ENCODE results near the gene STRBP. TPM values are rescaled to one million over a fixed set of nuclear protein-coding genes. Genes with fewer than 3 reads are reported as not detected.

The STRBP gene
- total RNA-seq, 1 donor from 2014 or later, result 29.8 TPM

DNA sequence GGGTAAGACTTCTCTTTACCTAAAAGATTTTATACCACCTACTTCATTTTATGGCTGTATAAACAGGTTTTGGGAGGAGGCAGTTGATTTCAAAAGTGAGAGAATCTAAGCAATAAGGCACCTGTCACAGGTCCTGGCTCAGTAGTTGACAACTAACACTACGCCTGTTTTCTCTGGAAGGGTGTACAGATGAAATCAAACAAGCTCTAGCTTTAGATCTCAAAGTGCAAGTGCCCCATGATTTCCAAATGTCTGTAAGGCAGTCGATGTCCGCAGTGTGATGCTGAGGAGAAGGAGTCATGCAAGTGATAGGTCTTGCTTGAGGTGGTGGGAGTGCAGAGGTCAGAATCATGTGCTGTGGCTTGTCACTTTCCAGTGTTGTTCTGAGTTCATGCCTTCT lies 168.8 kb downstream of the STRBP start:
- DNase-seq (ENCODE audit: low spot score), result no peak

DNA sequence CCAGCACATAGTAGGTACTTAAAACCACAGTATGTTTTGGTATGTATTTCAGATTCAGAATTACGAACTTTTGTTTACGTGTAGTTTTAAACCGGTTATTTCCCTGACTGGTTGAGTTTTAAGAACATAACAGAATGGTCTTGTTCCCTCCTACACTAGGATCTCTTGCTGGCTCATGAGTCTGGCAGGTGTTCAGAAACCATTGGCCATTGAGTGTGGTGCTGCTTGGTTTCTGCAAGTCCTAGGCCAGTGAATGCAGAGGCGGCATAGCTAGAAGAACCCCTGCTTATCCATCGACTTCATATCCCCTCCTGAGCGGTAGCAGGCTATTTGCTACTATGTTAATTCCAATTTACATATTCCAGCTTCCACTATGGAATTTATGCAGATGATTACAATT lies 169.3 kb downstream of the STRBP start:
- DNase-seq (ENCODE audit: low spot score), result no peak

DNA sequence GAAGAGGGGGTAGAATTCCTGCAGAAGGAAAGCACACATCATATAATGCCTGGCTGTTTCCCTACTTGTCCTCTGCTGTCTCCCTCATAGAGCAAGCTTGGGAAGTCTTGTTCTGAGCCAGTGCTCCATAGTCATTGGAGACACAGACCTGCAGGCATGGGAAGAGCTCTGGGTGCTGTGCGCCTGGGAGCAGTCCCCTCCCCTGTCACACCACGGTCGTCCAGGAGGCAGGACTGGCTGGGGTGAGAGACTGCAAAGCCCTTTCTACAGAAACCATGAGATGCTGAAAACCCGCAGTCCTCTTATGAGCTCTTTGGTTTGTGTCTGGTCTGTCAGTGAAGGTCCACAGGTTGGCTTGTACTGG lies 170.3 kb downstream of the STRBP start:
- no peak for DNase-seq (ENCODE audit: low spot score)

DNA sequence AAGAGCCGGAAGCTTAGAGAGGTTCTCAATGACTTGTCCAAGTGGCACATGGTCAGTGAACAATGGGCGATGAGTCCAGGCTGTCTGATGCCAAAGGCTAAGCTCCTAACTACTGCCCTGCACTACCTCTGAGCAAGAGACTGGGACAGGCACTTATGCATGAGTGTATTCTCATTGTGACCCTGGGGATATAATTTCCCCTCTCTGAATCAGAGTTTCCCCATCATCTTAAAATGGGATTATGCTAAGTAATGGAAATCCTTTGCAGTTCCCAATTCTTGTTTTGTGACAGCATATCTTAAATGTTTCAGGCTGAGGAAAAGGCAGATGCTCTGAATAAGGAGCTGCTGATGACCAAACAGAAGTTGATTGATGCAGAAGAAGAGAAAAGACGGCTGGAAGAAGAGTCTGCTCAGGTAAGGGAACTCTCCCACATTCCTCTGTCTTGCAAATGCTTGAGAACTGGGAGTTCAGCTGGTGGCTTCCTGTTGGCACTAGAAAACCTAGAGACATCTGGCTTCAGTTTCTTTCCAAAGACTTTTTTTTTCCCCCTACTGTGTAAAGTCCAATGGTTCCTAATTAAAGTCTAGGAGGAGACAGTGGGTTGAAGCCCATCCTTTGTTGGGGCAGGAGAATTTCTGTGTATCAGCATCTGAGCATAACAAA lies 170.8 kb downstream of the STRBP start:
- no peak for DNase-seq (ENCODE audit: low spot score)

DNA sequence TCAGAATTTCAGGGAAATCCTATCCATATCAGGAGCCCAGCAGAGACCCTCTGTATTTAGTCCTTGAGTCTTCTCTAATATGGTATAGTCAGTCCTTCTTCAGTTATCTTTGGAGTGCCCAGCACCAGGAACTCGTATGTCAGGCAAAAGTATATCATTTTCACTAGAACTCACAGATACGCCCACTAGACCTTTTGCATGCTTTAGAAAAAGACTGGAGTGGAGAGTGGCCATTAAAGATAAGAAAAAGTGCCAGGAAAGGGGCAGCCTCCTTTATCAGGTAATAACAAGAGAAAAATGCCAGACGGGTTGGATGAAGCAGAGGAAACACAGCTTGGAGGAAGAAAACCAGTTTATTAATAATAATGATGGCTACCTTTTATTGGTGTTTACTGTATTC lies 171.4 kb downstream of the STRBP start:
- DNase-seq (ENCODE audit: low spot score), result no peak

DNA sequence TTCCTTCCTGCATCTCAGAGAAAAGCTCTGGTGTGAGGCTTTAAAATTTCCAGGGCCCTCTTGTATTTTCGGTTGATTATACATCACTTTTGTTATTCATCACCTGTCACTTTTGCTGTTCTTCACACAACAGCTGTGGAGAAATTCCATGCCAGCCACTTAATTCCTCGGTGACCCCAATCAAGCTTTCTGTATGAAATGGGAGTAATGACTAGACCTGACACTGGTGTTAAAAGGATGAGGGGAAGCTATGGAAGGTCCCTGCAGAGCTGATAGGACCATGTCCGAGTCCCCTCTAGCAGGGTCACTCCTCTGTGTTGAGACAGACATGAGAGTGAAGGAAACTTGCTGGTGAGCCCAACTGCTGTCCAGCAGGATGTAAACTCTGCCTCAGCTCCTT lies 175.2 kb downstream of the STRBP start:
- no peak for DNase-seq (ENCODE audit: low spot score)

DNA sequence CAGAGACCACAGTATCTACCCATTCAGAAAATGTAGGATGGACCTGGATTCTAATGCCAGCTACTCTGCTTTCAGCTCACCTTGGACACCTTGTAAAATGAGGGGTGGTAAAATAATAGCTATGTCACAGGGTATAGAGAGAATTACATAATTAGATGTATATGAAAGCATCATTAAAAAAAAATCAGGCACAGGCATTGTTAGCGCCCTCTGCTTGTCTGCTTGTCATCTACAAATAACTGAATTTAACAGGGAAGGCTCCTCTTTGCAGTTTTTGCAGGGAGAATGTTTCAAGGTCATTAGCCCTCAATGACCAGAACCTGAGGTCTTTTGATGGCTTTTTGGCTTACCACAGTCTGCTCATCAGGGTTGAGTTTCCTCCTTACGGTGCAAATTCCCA lies 176.9 kb downstream of the STRBP start:
- no peak for DNase-seq (ENCODE audit: low spot score)

DNA sequence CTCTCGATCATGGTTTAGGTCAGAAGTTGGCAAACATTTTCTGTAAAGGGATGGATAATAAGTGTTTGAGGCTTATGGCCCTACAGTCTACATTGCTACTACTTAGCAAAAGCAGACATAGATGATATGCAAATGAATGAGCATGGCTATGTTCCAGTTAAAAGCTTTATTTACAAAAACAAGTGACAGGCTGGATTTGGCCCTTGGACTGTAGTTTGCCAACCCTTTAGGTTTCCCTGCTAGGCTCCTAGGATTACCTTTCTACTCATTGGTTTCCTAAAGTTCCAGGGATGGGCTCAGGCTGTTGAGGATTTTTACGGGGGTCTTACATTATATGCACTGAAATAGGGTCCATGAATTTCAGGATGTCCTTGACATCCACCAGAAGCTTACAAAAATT lies 177.4 kb downstream of the STRBP start:
- DNase-seq (ENCODE audit: low spot score), result no peak

DNA sequence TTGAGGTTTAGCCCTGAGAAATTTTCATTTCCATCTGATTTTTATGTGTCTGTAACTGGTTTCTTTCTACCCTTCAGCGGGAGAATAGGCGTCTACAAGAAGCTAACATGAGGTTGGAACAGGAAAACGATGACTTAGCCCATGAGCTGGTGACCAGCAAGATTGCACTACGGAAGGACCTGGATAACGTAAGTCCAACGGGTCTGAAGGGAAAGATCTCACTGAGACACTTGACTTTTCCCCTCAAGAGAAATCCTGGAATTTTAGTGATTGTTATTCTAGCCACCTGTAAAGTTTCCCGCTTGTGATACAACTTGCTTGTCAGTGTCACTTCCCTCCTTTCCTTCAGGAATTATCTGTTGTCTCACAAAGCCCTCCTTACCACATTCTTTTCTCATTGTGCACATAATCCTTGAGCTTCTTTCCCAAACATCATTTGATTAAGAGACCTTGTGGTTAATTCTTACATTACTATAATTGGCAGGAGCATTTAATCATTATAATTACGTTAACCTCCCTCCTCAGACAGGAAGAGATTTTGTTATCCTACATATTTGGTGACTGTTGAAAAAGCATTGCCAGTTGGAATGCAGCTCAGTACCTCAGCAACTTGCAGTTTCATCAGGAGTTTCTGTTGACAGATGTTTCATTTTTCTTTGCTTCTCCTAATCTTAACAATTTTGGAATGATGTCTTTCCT lies 178.0 kb downstream of the STRBP start:
- no peak for DNase-seq (ENCODE audit: low spot score)

DNA sequence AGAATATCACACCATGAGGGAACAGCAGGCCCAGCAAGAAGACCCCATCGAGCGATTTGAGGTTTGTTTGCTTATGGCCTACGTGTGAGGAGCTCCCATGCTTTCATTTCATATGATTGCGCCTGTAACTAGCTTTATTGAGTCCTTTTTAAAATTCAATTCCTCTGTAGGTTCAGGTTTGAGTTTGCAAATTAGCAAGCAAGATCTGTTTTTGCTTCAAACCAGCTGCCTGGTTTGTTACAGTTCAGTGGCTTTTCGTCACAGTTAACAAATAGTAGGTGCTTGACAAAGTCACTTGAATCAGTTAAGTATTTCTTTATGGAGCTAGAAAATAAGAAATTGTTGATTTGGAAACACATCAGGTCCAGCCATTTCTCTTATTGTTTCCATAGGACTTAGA lies 178.6 kb downstream of the STRBP start:
- no peak for DNase-seq (ENCODE audit: low spot score)

DNA sequence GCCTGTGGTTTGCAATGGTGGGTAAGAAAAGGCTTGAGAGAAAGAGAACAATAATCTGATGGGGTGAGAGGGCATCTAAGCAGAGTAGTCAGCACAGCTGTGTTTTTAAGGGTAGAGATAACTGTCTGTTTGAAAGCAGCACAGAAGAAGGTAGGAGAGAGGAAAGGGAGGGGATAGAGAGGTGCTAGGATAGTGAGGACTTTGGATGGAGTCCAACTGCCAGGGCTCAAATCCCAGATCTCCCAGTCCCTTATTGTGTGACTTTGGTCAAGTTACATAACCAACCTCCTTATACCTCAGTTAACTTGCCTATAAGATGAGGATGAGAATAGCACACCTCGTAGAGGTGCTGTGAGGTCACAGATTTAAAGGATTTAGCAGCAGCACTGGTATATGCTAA lies 179.3 kb downstream of the STRBP start:
- DNase-seq (ENCODE audit: low spot score), result no peak

DNA sequence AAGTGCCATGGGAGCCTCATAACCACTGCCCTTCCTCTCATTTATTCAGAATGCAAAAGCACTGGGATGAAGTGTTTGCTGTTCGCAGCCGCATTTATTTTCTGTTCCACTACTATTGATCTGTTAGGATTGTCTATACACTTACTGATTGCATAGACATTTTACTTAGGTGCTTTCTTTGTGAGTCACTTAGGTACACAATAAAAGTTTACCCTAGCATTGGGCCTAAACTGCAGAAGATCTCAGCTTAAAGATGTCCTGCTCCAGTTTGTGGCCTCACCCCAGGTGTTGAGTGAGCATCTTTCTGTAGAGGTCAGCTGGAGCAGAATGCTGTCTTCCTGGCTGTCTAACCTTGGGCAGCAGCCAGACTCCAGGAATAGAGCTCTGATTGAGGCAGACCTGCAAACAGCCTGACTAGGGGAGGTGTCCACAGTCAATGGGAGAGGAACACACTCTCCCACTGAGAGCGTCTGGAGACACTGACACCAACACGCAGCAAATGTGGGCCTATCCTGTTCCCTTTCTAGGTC lies 181.0 kb downstream of the STRBP start:
- DNase-seq (ENCODE audit: low spot score), result no peak

DNA sequence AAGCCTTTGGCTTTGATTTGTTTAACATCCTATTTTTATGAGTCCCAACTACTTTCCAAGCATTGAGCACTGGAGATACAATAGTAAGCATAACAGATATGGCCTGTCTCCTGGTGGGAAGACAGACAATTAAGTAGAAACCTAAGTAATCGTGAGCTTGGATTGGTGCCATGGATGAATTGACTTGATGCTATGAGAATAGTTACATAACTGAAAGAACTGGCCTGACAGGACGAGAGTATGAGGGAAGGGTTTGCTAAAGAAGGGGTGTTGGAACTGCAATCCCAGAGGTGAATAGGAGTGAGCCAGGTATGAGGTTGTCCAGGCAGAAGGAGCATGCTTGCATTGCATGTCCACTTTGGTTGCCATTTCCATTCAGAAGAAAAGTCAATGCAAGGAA lies 182.5 kb downstream of the STRBP start:
- DNase-seq (ENCODE audit: low spot score), result no peak

DNA sequence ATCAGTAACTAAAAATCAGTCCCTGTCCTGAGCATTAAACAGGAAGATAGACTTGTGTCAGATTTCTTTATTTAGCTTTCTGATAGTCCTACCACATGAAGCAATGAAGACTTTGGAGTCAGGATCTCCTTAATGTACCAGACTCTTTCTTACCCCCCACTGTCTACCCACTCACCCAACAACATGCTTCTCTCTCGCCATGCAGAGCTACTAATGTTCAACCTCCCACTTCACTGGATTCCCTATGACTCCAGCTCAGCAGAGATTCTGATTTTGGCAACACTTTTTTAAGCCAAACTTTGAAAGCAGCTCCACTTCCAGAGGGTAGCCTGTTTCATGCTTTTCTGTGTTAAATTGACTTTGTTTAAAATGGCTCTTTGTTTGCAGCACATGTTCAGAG lies 184.1 kb downstream of the STRBP start:
- DNase-seq (ENCODE audit: low spot score), result no peak

DNA sequence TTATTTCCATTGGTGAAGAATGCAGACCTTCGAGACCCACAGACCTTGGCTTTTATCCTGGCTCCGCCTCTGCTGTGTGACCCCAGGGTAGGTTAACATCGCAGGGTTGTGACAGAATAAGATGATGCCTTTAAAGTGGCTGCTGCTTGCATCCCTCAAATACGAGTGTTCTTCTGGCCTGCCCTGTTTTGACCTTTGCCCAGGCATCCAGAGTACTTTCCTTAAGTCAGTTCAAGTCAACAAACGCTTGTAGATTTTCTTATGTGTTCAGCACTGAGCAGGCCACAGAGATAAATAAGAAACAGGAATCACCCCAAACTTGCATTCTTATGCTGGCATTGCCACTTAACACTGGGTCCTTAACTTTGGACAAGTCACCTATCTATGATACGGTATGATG lies 184.7 kb downstream of the STRBP start:
- DNase-seq (ENCODE audit: low spot score), result no peak

DNA sequence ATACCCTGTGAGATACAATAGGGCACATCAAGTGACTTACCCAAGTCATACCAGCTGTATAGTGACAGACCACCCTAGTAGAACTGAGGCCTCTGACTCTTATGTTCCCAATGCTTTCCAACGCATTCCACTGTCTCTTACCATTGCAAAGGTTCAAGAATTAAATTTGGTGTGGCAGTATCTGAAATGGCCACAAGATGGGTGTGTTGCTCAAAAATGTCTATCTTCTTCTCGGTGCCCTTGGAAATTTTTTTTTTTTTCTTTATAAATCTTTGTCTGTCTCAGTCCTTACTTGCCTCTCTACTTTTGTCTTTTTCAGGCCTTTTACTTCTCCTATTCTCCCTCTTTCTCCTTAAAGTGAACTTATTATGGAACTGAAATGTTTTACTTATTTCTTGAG lies 186.6 kb downstream of the STRBP start:
- no peak for DNase-seq (ENCODE audit: low spot score)

DNA sequence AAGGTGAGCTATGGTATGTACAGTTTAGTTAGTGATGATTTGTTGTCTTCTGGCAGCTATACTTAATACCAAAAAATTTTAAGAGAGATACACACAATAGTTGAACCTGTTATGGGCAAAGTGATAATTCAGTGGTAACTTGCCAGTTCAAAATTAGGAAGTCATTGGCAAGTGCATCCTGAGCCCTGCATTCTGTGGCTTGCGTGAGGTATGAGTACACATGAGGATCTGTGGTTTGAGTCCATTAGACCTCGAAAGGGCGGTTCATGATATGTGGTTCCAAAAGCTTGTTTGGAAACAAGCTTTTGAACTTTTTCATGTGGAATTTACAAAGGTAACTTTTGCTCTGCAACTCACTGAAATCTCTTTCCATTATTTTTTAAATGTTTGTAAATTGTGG lies 187.9 kb downstream of the STRBP start:
- DNase-seq (ENCODE audit: low spot score), result no peak

DNA sequence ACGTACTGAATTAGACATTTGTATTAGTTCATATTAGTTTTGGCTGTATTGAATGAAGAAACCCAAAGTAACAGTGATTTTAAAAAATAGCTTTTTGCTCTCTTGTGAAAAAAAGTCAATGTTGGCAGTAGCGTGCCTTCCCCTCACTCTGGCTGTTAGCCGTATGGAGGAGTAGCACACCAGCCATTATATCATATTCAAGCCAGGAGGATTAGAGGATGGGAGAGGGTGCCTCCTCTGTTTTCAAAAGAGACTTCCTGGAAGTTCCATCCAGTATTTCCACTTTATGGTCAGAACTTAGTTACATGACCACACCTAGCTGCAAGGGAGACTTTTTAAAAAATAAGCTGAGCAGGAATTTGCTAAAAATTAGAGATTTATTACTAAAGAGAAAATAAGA lies 193.8 kb downstream of the STRBP start:
- DNase-seq (ENCODE audit: low spot score), result no peak

DNA sequence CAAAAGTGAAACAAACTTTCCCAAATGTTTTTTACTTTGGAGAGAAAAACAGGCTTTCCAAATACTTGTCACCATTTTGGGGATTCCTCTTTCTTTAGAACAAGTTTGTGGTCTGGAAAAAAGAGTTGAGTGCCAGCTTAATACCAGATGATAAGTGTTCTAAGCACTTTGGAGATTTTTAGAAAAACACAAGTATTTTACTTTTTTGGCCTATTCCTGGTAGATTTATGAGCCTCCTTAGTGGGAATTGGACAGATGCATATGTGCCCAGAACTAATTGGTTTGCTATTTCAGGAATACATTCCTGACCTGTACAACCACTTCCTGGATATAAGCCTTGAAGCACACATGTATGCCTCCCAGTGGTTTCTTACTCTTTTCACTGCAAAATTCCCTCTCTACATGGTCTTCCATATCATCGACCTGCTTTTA lies 194.4 kb downstream of the STRBP start:
- DNase-seq (ENCODE audit: low spot score), result no peak

DNA sequence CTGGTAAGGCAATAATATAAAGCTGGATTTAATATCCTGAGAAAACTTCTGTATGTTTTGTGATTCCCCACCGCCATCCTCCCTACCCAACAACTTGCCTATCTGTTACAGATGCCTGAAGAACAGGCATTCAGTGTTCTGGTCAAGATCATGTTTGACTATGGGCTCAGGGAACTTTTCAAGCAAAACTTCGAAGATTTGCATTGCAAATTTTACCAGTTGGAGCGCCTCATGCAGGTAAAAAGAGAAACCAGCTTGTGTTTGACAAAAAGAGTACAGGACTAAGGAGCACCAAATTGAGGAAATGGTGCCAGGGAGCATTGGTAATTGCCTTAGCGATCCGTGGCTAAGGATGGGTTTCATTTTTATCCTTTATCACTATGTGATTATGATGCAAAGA lies 194.9 kb downstream of the STRBP start:
- DNase-seq (ENCODE audit: low spot score), result no peak

DNA sequence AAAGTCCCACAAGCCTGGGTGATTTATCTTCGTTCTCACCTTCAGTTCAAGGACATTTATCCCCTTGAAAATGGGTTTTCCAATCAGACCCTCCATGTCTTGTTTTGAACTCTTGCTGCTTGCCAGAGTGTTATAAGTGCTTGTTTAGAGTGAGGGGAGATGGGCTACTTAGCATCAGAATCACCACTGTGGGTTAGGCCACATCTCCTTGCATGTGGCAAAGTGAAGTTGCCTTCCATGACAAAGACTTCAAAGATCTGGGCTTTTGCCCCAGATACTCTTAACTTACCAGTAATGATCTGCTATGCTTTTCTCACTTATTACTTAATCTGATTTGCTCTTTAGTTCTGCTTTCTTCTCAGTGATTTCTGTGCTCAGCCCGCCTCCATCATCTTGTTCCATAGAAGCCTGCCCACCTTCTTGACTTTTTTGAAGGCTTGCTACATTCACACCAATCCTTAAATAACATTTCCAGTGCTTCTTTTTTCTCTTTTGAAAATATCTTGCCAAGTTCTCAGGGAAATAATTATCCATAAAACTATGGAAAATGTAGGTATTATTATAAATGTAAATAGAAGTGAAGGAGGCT lies 195.9 kb downstream of the STRBP start:
- no peak for DNase-seq (ENCODE audit: low spot score)
